ENCODE data around the gene LLGL2. TPM values are rescaled to one million over a fixed set of nuclear protein-coding genes. Genes with fewer than 3 reads are reported as not detected.
"Not testable (repeated sequence)": the region's sequence is repeated elsewhere in the genome, so short reads cannot be mapped to it uniquely, and the experiment has no call there.

LLGL2 gene
- total and polyA plus RNA-seq, 7 donors, result 1.4 to 3.3 (median 1.5) TPM

DNA sequence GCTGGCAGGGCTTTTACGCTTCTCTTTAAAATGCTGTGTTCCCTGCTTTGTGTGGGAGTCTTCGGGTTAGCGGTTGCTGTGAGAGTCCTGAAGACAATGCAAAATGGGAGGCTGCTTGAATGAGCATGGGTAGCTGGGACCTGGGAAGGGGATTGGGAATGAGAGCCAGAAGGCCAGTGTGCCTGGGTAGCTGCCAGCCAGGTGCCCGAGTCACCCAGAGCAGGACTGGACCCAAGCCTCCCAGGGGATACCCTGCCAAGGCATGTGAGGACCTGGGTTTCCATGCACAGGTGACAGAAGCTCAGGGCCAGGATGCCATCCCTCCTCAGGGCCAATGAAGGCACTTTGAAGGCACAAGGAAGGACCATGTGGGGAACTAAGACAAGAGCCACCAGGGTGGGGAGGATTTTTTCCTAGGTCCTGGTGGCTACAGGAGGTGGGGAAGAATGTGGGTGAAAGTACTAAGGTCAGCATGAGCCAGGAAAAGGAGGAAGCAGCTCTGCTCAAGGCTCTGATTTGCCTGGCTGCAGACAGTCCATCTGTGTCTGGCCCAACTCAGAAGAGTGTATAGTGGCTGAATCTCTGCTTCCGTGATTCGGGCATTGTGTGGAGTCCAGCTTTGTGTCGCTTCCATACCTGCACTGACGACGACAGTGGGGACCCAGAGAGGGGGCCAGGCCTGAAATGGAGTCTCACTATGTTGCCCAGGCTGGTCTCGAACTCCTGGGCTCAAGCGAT lies 48.6 kb upstream of the LLGL2 start:
- WGBS, 3 donors, result 55 to 65% (median 56%) methylated on average over 11 of the region's 11 CpGs
- Histone ChIP-seq H3K36me3 (ENCODE audit: insufficient read depth in 1 of 2, low read depth in 1 of 2) (peaks cover 0 to 25% of the 10 kb centered on the region in 2 donors), H3K9me3 (no peaks in the 10 kb centered on the region), H3K4me1 (peaks cover 85% of the 10 kb centered on the region), H3K27me3 (ENCODE audit: insufficient read depth in 3 of 3, low read length in 2 of 3) (no peaks in the 10 kb centered on the region), H3K4me3 (peak overlapping the region; percentile 43), H3K27ac (peak overlapping the region; percentile 85)
- no peak for TF ChIP-seq CTCF (IDR thresholded peaks at IDR 0.05)
- intact Hi-C loops (cut with DNase I), result no loop called here
- ATAC-seq (no peak), DNase-seq (peak in 1 of 2 donors; percentile 12)

DNA sequence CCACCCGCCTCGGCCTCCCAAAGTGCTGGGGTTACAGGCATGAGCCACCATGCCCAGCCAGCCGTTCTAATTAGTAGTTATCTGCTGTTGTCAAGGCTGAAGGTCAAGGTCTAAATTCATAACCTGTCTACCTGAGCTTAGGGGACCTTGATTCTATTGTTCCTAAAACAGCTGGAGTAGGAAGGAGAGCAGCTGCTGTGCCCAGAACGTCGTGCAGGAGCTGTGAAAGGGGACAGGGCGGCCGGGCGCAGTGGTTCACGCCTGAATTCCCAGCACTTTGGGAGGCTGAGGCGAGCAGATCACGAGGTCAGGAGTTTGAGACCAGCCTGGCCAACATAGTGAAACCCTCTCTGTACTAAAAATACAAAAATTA lies 48.0 kb upstream of the LLGL2 start:
- DNase-seq; H3K27me3 ChIP-seq (ENCODE audit: insufficient read depth in 3 of 3, low read length in 2 of 3); H3K9me3 ChIP-seq; intact Hi-C loops (cut with DNase I); ATAC-seq: not testable (repeated sequence)
- H3K4me1 ChIP-seq, result peaks cover 89% of the 10 kb centered on the region
- H3K4me3 ChIP-seq, result peak overlapping the region; percentile 43
- H3K27ac ChIP-seq, result peak overlapping the region; percentile 85
- 80 to 90% (median 82%) methylated on average over 11 of the region's 11 CpGs for WGBS, 3 donors
- peaks cover 0 to 20% of the 10 kb centered on the region in 2 donors for H3K36me3 ChIP-seq (ENCODE audit: insufficient read depth in 1 of 2, low read depth in 1 of 2)

DNA sequence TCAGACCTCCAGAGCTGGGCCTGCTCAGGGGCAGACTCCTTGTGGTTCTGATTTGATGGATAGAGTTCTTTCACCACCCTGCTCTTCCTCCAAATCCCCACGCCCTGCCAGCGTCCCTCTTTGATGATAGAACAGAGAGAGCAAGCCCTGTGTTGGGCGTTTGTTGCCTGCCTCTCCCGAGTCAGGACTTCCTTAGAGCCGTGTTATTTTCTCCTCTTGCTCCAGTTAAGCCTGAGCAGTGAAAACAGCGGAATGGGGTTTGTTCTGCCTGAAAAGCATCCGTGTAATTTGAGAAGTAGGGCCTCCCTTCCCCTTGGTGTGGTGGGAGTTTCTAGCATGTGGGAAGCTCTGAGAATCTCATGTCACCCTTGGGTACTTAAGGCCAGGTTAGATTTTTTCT lies 47.0 kb upstream of the LLGL2 start:
- Histone ChIP-seq H3K4me1 (peaks cover 91% of the 10 kb centered on the region), H3K9me3 (no peaks in the 10 kb centered on the region), H3K36me3 (ENCODE audit: insufficient read depth in 1 of 2, low read depth in 1 of 2) (peaks cover 0 to 10% of the 10 kb centered on the region in 2 donors), H3K27ac (peak overlapping the region; percentile 89), H3K27me3 (ENCODE audit: insufficient read depth in 3 of 3, low read length in 2 of 3) (no peaks in the 10 kb centered on the region), H3K4me3 (no peak overlapping the region)
- ATAC-seq (no peak), DNase-seq (no peak)
- WGBS, 3 donors, result 55 to 75% (median 56%) methylated on average over 7 of the region's 7 CpGs
- intact Hi-C loops (cut with DNase I), result no loop called here
- no peak for TF ChIP-seq CTCF (IDR thresholded peaks at IDR 0.05)

DNA sequence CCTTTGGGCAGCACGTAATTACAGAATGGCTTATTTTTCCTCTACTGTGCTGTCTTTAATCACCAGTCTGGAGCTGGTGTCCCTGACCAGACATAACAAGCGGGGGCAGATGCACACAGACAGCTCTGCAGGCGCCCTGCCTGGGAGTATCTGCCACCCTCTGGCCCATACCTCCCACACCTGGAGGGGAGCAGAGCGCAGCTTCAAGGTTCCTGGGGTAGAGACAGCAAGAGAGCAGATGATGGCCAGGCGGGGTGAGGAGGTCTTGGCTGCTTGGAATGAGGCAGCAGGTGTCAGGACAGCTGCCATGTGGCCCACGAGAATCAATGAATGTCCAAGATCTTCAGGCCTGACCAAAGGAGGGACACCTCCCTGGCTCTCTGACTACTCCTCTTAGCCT lies 45.2 kb upstream of the LLGL2 start:
- Histone ChIP-seq H3K27ac (peak overlapping the region; percentile 89), H3K36me3 (ENCODE audit: insufficient read depth in 1 of 2, low read depth in 1 of 2) (peaks cover 0 to 5% of the 10 kb centered on the region in 2 donors), H3K9me3 (no peaks in the 10 kb centered on the region), H3K27me3 (ENCODE audit: insufficient read depth in 3 of 3, low read length in 2 of 3) (no peaks in the 10 kb centered on the region), H3K4me3 (no peak overlapping the region), H3K4me1 (peaks cover 95% of the 10 kb centered on the region)
- no peak for TF ChIP-seq CTCF (IDR thresholded peaks at IDR 0.05)
- intact Hi-C loops (cut with DNase I), result no loop called here
- DNase-seq, result peak in 1 of 2 donors; percentile 32
- ATAC-seq, result peak in 1 of 4 donors; percentile 28
- 39 to 63% (median 45%) methylated on average over 6 of the region's 6 CpGs for WGBS, 3 donors

DNA sequence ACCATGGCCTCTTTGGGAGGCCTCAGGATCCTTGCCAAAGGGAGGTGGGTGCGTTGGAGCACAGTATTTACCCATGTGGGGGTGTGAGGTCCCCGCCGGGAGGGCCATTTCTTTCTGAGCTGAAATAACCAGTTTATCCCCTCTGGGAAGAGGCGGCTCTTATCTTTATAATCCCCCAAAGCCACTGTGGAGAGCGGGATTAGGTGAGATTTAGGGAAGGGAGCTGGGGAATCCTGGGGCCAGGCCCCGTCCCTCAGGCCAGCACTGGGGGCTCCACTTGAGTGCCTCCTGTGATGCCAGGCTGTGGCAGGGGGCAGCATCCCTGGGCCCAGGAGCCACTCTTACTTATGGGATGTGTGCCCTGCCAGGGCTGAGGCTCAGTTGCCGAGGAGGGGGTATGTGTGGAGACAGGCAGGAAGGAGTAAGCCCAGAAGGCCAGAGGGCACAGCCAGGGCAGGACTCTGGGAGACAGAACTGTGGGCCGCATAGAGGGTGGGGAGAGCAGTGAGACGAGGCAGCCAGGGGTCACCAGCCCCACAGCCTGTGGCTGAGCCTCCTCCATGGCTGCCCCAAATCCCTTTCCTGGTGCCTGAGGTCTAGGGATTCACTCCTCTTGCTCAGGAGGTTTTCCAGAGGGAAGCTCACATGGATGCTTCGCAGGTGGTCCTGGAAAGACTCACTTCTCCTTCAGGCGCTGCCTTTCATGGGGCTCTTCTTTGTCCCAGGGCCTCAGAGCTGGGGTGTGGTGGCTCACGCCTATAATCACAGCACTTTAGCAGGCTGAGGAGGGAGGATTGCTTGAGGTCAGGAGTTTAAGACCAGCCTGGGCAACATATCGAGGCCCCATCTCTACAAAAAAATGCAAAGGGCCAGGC lies 44.1 kb upstream of the LLGL2 start:
- no peak for TF ChIP-seq CTCF (IDR thresholded peaks at IDR 0.05)
- H3K4me1 ChIP-seq, result peaks cover 95% of the 10 kb centered on the region
- H3K27me3 ChIP-seq (ENCODE audit: insufficient read depth in 3 of 3, low read length in 2 of 3), result no peaks in the 10 kb centered on the region
- ATAC-seq (no peak), DNase-seq (no peak)
- H3K36me3 ChIP-seq (ENCODE audit: insufficient read depth in 1 of 2, low read depth in 1 of 2), result no peaks in the 10 kb centered on the region
- H3K27ac ChIP-seq, result peak overlapping the region; percentile 89
- no peaks in the 10 kb centered on the region for H3K9me3 ChIP-seq
- 73 to 87% (median 75%) methylated on average over 13 of the region's 13 CpGs for WGBS, 3 donors
- no peak overlapping the region for H3K4me3 ChIP-seq
- intact Hi-C loops (cut with DNase I), result no loop called here

All from psoas muscle (tissue), 8 donors.